ENCODE measurements around the gene CRISP3.

Gene CRISP3

DNA sequence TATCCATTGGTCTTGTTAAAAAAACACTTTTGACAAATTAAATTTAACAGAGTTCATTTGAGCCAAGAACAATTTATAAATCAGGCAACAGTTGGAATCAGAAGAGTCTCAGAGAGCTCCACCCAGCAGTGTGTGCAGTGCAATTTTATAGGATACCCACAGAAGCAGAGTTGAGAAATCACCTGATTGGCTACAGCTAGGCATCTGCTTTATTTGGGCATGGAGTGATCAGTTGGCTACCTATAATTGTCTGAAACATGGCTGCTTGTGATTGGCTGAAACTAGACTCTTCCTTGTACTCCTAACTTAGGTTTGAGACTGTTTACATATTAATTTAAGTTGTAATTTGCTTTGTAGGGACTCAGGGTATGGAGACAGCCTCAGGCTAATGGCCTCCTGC, 30.9 kb upstream of the CRISP3 start:
- Histone ChIP-seq H3K36me3 (ENCODE audit: control insufficient read depth in 2 of 2, insufficient read depth in 1 of 2, low read length in 2 of 2) (no peaks in the 10 kb centered on the region), H3K27ac (ENCODE audit: extremely low read depth, low read depth, low read length) (no peak overlapping the region), H3K4me3 (ENCODE audit: low read depth, low read length) (no peak overlapping the region), H3K9me3 (ENCODE audit: control insufficient read depth, insufficient read depth, low read depth, low read length) (no peaks in the 10 kb centered on the region), H3K4me1 (ENCODE audit: control insufficient read depth, insufficient read depth, low read length) (no peaks in the 10 kb centered on the region)
- ChIA-PET POLR2A (no interaction called here), CTCF (no interaction called here)
- TF ChIP-seq ZBTB11 (tag by site-specific recombination; conservative IDR thresholded peaks at IDR 0.05; ENCODE audit: low read depth) (no peak), REPIN1 (tag by site-specific recombination; IDR thresholded peaks at IDR 0.05; ENCODE audit: low read depth) (no peak), ZNF792 (tag by site-specific recombination; IDR thresholded peaks at IDR 0.05) (no peak), ZNF37A (tag by site-specific recombination; IDR thresholded peaks at IDR 0.05) (no peak), OSR2 (tag by site-specific recombination; IDR thresholded peaks at IDR 0.05) (no peak), ZNF280C (tag by site-specific recombination; IDR thresholded peaks at IDR 0.05) (no peak), ZNF19 (tag by site-specific recombination; IDR thresholded peaks at IDR 0.05; ENCODE audit: low read depth) (no peak), ZNF202 (tag by site-specific recombination; IDR thresholded peaks at IDR 0.05; ENCODE audit: borderline replicate concordance) (no peak), SETDB1 (IDR thresholded peaks at IDR 0.05; ENCODE audit: insufficient read length, low read length) (no peak), ZNF521 (tag by site-specific recombination; IDR thresholded peaks at IDR 0.05) (no peak), TCF7L2 (IDR thresholded peaks at IDR 0.05; ENCODE audit: borderline replicate concordance, low read depth, low read length) (no peak), ZFHX2 (tag by site-specific recombination; conservative IDR thresholded peaks at IDR 0.05) (no peak)
- TF ChIP-seq, protein P1, sequence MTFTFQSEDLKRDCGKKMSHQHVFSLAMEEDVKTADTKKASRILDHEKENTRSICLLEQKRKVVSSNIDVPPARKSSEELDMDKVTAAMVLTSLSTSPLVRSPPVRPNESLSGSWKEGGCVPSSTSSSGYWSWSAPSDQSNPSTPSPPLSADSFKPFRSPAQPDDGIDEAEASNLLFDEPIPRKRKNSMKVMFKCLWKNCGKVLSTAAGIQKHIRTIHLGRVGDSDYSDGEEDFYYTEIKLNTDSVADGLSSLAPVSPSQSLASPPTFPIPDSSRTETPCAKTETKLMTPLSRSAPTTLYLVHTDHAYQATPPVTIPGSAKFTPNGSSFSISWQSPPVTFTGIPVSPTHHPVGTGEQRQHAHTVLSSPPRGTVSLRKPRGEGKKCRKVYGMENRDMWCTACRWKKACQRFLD (tag by site-specific recombination; IDR thresholded peaks at IDR 0.05), result no peak
- TF ChIP-seq, protein P2, sequence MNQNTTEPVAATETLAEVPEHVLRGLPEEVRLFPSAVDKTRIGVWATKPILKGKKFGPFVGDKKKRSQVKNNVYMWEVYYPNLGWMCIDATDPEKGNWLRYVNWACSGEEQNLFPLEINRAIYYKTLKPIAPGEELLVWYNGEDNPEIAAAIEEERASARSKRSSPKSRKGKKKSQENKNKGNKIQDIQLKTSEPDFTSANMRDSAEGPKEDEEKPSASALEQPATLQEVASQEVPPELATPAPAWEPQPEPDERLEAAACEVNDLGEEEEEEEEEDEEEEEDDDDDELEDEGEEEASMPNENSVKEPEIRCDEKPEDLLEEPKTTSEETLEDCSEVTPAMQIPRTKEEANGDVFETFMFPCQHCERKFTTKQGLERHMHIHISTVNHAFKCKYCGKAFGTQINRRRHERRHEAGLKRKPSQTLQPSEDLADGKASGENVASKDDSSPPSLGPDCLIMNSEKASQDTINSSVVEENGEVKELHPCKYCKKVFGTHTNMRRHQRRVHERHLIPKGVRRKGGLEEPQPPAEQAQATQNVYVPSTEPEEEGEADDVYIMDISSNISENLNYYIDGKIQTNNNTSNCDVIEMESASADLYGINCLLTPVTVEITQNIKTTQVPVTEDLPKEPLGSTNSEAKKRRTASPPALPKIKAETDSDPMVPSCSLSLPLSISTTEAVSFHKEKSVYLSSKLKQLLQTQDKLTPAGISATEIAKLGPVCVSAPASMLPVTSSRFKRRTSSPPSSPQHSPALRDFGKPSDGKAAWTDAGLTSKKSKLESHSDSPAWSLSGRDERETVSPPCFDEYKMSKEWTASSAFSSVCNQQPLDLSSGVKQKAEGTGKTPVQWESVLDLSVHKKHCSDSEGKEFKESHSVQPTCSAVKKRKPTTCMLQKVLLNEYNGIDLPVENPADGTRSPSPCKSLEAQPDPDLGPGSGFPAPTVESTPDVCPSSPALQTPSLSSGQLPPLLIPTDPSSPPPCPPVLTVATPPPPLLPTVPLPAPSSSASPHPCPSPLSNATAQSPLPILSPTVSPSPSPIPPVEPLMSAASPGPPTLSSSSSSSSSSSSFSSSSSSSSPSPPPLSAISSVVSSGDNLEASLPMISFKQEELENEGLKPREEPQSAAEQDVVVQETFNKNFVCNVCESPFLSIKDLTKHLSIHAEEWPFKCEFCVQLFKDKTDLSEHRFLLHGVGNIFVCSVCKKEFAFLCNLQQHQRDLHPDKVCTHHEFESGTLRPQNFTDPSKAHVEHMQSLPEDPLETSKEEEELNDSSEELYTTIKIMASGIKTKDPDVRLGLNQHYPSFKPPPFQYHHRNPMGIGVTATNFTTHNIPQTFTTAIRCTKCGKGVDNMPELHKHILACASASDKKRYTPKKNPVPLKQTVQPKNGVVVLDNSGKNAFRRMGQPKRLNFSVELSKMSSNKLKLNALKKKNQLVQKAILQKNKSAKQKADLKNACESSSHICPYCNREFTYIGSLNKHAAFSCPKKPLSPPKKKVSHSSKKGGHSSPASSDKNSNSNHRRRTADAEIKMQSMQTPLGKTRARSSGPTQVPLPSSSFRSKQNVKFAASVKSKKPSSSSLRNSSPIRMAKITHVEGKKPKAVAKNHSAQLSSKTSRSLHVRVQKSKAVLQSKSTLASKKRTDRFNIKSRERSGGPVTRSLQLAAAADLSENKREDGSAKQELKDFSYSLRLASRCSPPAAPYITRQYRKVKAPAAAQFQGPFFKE (tag by site-specific recombination; IDR thresholded peaks at IDR 0.05; ENCODE audit: borderline replicate concordance), result no peak

Measured in HEK293 (cell line).